Pancreas (tissue), 10 donors: Measurements from ENCODE around the gene ELL2. TPM values are rescaled to one million over a fixed set of nuclear protein-coding genes. Genes with fewer than 3 reads are reported as not detected.
A peak's percentile ranks its signal among the peaks of the same experiment; 100 is the strongest.

Experiments
- ATAC-seq, 4 donors: fragments of 200-7000 bp; cut with Tn5 transposase; one replicate each; pipeline versions ENCODE4 v1.8.0 to v1.9.1; 2020; ENCODE audit warnings: mild to moderate bottlenecking in 4 of 4, moderate library complexity in 4 of 4
- DNase-seq, 6 donors: peaks; one replicate each; pipeline ENCODE4 v3.0.0-alpha.2; 2020
- FAIRE-seq: peaks from 2 replicates; lab custom pipeline; 2012; peaks lifted over from hg19 to GRCh38; lab: Jason Lieb, UNC
- H3K27ac ChIP-seq, 4 donors: fragments of 200-600 bp; sonication (generic); 1 replicate in 3 of 4; 2 replicates in 1 of 4; pipeline versions ENCODE4 v1.5.0 to v1.8.0; 2020
- H3K27me3 ChIP-seq, 4 donors: fragments of 200-600 bp; one replicate each; pipeline ENCODE4 v1.8.0; 2021
- H3K36me3 ChIP-seq, 3 donors: fragments of 200-600 bp; sonication (generic) in 1 of 3; one replicate each; pipeline versions ENCODE4 v1.5.0 to v1.8.0; 2020 to 2021
- H3K4me1 ChIP-seq, 3 donors: fragments of 200-600 bp; one replicate each; pipeline ENCODE4 v1.8.0; 2021
- H3K4me3 ChIP-seq, 4 donors: fragments of 200-600 bp; sonication (generic) in 2 of 4; one replicate each; pipeline versions ENCODE4 v1.5.0 to v1.8.0; 2020 to 2021
- H3K9me3 ChIP-seq, 4 donors: fragments of 200-600 bp; one replicate each; pipeline ENCODE4 v1.8.0; 2021
- WGBS, 2 donors: extraction: QIAGEN DNeasy Blood & Tissue Kit; methylation state at CpG; one replicate each; pipeline ENCODE4 v1.1.7; 2013; 5-methylcytosine and 5-hydroxymethylcytosine counted together
- intact Hi-C, 3 donors: fragments of 100-400 bp; cut with DNase I; formaldehyde crosslinking; loops; one replicate each; pipeline versions ENCODE4 v1.11.1 to v1.14.2; 2022
- polyA plus RNA-seq, 2 donors: library from polyadenylated mRNA; stranded (reverse); fragments of 200-250 nt; gene quantifications; one replicate each; pipeline ENCODE4 v1.2.3, GENCODE V29; 2013
- total RNA-seq, 6 donors: library from RNA; stranded (reverse); fragmentation: NEBNext Ultra II Directional in 4 of 6; extraction: Animal tissue kit (Norgen Biotek cat#: 25700) in 4 of 6; gene quantifications; one replicate each; pipeline versions ENCODE4 v1.2.1 to v1.2.4, GENCODE V29; 2021 to 2023
- TF ChIP-seq, protein P1 (sequence below), 4 donors: fragments of 200-600 bp; sonication (generic) in 3 of 4; IDR thresholded peaks; one replicate each; pipeline versions ENCODE4 v1.5.0 to v1.8.0; 2021; ENCODE audit warnings: antibody characterized with exemption in 4 of 4
- donor health status: healthy with polysubstance abuse.
- donor health status: DM: no; HTN: no; CAD: no; lungs with moderate emphysema.
- donor health status: DM: no; HTN: no; CAD: no.
- donor health status: control.
- donor health status: control.
- donor health status: Bipolar disorder and iron deficiency.
- donor health status: DM: yes; HTN: yes; CAD: no.
- donor health status: DM: no; HTN: no; CAD: no.
- donor health status: DM: no; HTN: no; CAD: no.
- donor health status: DM: yes; HTN: yes; CAD: no.

ELL2 gene
- total and polyA plus RNA-seq, 8 donors = 21.0 to 92.8 (median 76.8) TPM

DNA sequence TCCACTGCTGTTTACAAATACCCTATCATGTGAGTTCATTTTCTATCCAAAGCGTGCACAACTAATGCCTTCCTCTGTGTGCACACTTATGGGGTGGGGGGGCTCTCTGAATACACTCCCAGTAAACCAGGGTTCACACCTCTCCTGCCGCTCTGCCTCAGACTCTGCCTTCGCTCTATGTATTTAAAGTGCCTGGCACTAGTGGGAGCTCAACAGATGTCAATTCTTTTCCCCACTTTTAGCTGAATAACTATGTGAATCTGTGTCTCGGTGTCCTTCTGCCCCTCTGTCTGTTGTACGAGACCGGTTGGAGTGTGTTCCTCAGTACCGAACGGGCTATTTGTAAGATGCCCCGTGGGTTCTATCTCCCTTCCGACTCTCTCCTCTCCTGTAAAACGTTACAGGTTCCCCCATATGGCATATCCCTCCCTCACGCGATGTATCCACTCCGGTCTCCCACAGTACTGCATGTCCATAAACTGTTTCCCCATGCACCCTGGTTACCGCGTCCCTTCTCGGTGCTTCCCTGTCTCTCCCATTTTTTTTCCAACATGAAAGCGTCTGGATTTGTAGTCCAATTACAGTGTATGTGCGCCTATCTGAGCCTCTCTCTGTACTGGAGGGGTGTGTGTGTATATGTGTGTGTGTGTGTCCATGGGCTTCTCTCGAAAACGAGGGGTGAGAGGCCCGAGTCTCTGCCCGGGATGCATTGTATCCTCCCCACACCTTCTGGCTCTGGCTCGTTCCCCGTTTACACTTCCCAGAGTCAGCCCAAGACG is 1.6 kb downstream of the ELL2 start:
- Histone ChIP-seq H3K4me3 (peak overlapping the region; percentile 65 to 97 (median 88)), H3K36me3 (no peaks in the 10 kb centered on the region), H3K27me3 (no peaks in the 10 kb centered on the region), H3K9me3 (no peaks in the 10 kb centered on the region), H3K4me1 (peaks cover 24 to 43% (median 29%) of the 10 kb centered on the region in 3 donors), H3K27ac (peak overlapping the region; percentile 99 to 100 (median 100))
- FAIRE-seq = no peak
- peak in 3 of 4 donors; percentile 3 to 7 (median 3) for ATAC-seq
- WGBS, 2 donors = 4 to 7% methylated on average over 26 of the region's 26 CpGs
- TF ChIP-seq, protein P1, sequence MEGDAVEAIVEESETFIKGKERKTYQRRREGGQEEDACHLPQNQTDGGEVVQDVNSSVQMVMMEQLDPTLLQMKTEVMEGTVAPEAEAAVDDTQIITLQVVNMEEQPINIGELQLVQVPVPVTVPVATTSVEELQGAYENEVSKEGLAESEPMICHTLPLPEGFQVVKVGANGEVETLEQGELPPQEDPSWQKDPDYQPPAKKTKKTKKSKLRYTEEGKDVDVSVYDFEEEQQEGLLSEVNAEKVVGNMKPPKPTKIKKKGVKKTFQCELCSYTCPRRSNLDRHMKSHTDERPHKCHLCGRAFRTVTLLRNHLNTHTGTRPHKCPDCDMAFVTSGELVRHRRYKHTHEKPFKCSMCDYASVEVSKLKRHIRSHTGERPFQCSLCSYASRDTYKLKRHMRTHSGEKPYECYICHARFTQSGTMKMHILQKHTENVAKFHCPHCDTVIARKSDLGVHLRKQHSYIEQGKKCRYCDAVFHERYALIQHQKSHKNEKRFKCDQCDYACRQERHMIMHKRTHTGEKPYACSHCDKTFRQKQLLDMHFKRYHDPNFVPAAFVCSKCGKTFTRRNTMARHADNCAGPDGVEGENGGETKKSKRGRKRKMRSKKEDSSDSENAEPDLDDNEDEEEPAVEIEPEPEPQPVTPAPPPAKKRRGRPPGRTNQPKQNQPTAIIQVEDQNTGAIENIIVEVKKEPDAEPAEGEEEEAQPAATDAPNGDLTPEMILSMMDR (IDR thresholded peaks at IDR 0.05) = no peak
- intact Hi-C loops = loop anchor here in 2 of 3 donors (10.0 kb wide), 2 partner anchors 65 to 375 kb away; no protein-coding TSS in a partner anchor
- peak in 3 of 6 donors; percentile 27 to 43 (median 33) for DNase-seq

- Histone ChIP-seq H3K27me3 (no peaks in the 10 kb centered on the region), H3K4me1 (peaks cover 24 to 46% (median 31%) of the 10 kb centered on the region in 3 donors), H3K4me3 (peak overlapping the region; percentile 65 to 97 (median 88)), H3K36me3 (no peaks in the 10 kb centered on the region), H3K9me3 (no peaks in the 10 kb centered on the region), H3K27ac (peak overlapping the region; percentile 99 to 100 (median 100))
- FAIRE-seq (no peak), DNase-seq (no peak), ATAC-seq (no peak)
- TF ChIP-seq, protein P1 (IDR thresholded peaks at IDR 0.05) = peak in 1 of 4 donors; percentile 8
- 29 to 33% methylated on average over 9 of the region's 9 CpGs for WGBS, 2 donors
- intact Hi-C loops = loop anchor here in 1 of 3 donors (10.0 kb wide), 1 partner anchor 64 kb away; no protein-coding TSS in a partner anchor
Measured at GRCh38 chr5:95959051-95959887, 2.4 kb downstream of the ELL2 start.

DNA sequence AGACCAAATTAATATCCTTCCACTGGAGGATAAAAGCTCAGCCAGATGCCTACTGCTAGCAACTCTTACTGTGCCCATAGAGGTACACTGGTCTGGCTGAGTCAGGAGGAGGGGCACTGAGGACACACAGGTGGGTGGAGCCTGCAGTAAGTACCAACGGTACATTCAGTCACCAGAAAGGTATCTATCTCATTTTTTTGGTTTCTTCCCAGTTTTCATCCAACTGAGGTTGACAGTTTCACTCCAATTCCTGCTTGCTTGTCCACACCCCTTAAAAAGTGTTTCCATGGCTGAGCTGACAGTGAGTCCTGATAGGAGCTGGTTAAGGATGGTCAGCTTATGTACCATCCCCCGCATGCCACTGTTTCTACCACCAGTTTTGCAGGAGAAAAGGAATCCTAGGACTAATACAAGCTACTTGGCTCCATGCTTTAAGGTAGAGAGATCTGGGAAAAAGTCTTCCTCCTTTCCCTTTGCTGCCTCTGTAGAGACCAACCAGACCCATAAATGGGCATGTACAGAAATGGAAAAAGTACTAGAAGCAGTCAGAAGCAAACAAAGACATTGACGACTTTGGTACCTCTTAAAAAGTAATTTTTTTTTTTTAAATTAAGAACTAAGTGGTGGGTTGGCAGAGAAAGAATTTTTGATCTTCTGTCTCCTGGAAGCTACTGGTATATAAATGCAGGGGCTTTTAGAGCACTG is 3.2 kb downstream of the ELL2 start:
- H3K27ac ChIP-seq = peak overlapping the region in 3 of 4 donors; percentile 99 to 100 (median 99)
- intact Hi-C loops = loop anchor here in 1 of 3 donors (10.0 kb wide), 1 partner anchor 64 kb away; no protein-coding TSS in a partner anchor
- 37 to 40% methylated on average over 3 of the region's 3 CpGs for WGBS, 2 donors
- peaks cover 30 to 46% (median 32%) of the 10 kb centered on the region in 3 donors for H3K4me1 ChIP-seq
- H3K9me3 ChIP-seq = no peaks in the 10 kb centered on the region
- H3K36me3 ChIP-seq = no peaks in the 10 kb centered on the region
- DNase-seq (peak in 3 of 6 donors; percentile 33 to 45 (median 34)), FAIRE-seq (no peak), ATAC-seq (no peak)
- H3K27me3 ChIP-seq = no peaks in the 10 kb centered on the region
- TF ChIP-seq, protein P1 (IDR thresholded peaks at IDR 0.05) = no peak
- peak overlapping the region; percentile 1 to 97 (median 72) for H3K4me3 ChIP-seq

GRCh38 chr5:95957561-95958203 is 4.0 kb downstream of the ELL2 start:
- Histone ChIP-seq H3K4me1 (peaks cover 30 to 48% (median 36%) of the 10 kb centered on the region in 3 donors), H3K27ac (peak overlapping the region in 1 of 4 donors; percentile 34), H3K4me3 (peak overlapping the region in 2 of 4 donors; percentile 80 to 97), H3K36me3 (no peaks in the 10 kb centered on the region), H3K27me3 (no peaks in the 10 kb centered on the region), H3K9me3 (no peaks in the 10 kb centered on the region)
- no peak for ATAC-seq
- no peak for FAIRE-seq
- 58 to 68% methylated on average over 3 of the region's 3 CpGs for WGBS, 2 donors
- DNase-seq = no peak
- TF ChIP-seq, protein P1 (IDR thresholded peaks at IDR 0.05) = no peak
- intact Hi-C loops = loop anchor here in 1 of 3 donors (10.0 kb wide), 1 partner anchor 63 kb away; no protein-coding TSS in a partner anchor
